Measurements from ENCODE around the gene STK17A.

DNA sequence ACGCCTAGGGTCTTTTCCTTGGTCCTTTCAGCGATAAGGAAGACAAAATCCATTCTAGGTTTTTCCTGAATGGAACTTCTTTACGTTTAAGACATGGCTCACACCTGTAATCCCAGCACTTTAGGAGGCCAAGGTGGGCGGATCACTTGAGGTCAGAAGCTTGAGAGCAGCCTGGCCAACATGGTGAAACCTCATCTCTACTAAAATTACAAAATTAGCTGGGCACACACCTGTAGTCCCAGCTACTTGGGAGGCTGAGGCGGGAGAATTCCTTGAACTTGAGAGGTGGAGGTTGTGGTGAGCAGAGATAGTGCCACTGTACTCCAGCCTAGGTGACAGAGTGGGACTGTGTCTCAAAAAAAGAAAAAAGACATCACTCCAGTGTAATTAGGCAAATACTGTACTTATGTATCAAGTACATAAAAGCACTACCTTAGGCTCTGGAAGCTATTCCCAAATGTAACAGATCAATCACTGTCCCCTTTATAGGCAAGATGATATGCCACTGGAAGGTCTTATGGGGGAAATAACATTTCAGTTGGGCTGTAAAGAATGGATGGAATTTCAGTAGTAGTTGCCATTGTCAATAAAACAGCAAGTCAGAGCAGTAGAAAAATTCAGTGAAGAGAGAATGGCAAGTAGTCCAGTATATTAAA lies 5.7 kb downstream of the STK17A start:
- TF ChIP-seq, protein P1, sequence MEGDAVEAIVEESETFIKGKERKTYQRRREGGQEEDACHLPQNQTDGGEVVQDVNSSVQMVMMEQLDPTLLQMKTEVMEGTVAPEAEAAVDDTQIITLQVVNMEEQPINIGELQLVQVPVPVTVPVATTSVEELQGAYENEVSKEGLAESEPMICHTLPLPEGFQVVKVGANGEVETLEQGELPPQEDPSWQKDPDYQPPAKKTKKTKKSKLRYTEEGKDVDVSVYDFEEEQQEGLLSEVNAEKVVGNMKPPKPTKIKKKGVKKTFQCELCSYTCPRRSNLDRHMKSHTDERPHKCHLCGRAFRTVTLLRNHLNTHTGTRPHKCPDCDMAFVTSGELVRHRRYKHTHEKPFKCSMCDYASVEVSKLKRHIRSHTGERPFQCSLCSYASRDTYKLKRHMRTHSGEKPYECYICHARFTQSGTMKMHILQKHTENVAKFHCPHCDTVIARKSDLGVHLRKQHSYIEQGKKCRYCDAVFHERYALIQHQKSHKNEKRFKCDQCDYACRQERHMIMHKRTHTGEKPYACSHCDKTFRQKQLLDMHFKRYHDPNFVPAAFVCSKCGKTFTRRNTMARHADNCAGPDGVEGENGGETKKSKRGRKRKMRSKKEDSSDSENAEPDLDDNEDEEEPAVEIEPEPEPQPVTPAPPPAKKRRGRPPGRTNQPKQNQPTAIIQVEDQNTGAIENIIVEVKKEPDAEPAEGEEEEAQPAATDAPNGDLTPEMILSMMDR (IDR thresholded peaks at IDR 0.05), result no peak
- no peak for TF ChIP-seq POLR2A (IDR thresholded peaks at IDR 0.05)
- TF ChIP-seq POLR2AphosphoS5 (IDR thresholded peaks at IDR 0.05; ENCODE audit: insufficient read depth in 1 of 2, low read depth in 1 of 2), result no peak
